ENCODE measurements around the gene PITX3.

GRCh38 chr10:102225646-102226541, 15.4 kb downstream of the PITX3 start, which contains the start of gene ELOVL3:
- peak in 3 of 6 experiments; percentile 6 to 52 (median 35) for TF ChIP-seq CTCF (IDR thresholded peaks at IDR 0.05)
- peak in 2 of 4 donors; percentile 34 to 43 for TF ChIP-seq POLR2A (IDR thresholded peaks at IDR 0.05)

Data from upper lobe of left lung (tissue), 4 donors.